Activated T-helper 1 cell treated with Interleukin-2 at 50 U/mL for 16 hours (primary cell): ENCODE measurements around the gene TIAM1.

Experiments used
- DNase-seq: peaks from one replicate; pipeline ENCODE4 v3.0.0-alpha.2; 2020; ENCODE audit warnings: low read depth

The TIAM1 gene

GRCh38 chr21:31164713-31165694 is 179.1 kb downstream of the TIAM1 start:
- DNase-seq, result no peak

DNA sequence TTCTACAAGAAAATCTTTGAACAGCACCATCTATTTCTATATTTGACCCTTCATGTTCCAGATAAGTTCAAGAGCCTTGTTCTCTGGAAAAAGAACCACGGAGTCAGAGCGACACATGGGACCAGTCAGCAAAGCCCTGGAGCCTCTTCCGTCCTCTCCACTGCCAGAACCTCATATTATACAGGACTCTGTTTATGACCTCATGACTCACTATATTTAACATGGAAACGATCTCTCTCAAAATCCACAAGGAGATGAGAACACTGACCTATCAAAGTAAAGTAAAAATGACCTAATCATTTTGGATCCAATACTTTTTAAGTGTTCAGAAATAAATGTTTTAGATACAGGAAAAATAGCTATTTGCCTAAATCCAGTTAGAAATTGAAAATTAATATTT is 181.2 kb downstream of the TIAM1 start:
- DNase-seq, result no peak

- no peak for DNase-seq
Measured at GRCh38 chr21:31162079-31162699, 181.9 kb downstream of the TIAM1 start.

DNA sequence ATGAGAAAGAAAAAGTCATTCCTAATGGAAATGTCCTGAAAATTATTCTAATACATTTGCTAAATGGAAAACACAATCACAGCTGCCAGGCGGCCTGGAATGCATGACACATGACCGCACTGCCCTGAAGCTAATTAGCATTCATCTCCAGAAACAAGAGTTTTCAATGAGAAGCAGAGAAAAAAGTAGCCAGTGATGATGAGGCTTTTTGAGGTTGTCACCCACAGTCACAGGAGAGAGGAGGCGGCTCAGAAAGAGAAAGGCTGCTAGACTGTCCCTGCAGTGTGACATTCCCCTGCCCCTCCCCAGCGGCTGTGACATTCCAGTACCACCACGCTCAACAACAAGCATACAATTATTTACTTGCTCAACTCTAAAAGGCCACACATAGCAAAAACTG is 182.9 kb downstream of the TIAM1 start:
- no peak for DNase-seq

- DNase-seq, result no peak
Measured at GRCh38 chr21:31159808-31160207, 184.3 kb downstream of the TIAM1 start.

- no peak for DNase-seq
Measured at GRCh38 chr21:31158789-31159581, 185.1 kb downstream of the TIAM1 start.

DNA sequence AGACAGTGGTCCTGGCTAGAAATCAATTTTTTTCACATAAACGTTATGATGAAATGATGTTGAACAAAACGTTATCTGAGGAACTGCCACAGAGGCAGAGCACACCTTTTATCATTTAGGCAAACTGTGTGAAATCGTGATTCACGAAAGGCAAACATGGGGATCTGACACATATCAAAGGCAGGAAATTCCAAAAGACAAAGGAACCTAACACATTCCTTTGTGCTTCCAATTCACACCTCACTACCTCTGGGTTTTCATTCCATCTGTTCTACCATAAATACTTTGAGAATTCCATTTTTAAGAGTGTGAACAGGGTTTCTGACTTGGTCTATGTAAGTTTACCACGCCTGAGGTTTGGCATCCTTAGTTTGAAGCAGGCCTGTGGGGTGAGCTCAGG is 186.3 kb downstream of the TIAM1 start:
- DNase-seq, result no peak

GRCh38 chr21:31156662-31157061 is 187.4 kb downstream of the TIAM1 start:
- no peak for DNase-seq

- no peak for DNase-seq
Measured at GRCh38 chr21:31156169-31156568, 187.9 kb downstream of the TIAM1 start.

DNA sequence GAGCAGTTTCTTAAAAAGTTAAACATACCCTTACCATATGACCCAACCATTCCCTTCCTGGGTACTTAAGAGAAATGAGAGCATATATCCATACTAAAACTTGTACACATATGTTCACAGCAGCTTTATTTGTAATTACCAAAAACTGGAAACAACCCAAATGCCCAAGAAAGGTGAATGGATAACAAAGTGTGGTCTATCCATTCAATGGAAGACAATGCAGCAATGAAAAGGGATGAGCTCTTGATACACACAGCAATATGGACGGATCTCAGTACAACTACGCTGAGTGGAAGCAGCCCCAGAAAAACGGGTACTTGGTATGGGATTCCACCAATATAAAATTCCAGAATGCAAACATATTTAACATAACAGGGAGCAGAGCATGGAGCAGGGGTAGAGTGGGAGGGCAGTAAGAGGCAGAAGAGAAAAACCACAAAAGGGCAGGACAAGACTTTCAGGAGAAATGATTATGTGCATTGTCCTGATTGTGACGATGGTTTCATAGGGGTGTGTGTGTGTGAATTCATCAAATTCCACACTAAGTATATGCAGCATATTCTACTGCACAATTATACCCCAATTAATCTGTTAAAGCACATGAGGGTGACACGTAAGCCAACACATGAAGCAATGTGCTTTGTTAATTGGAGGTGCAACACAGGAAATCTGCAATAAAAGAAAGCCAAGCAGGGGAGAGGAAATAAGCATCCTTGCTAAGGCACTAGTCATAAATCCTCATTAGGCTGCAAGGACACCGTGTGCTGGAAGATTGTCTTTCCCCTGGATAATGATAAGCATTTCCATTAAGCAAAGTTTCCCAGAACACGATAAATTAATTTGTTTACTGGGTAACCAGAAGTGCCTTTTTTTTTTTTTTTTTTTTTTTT is 192.7 kb downstream of the TIAM1 start:
- DNase-seq, result no peak

DNA sequence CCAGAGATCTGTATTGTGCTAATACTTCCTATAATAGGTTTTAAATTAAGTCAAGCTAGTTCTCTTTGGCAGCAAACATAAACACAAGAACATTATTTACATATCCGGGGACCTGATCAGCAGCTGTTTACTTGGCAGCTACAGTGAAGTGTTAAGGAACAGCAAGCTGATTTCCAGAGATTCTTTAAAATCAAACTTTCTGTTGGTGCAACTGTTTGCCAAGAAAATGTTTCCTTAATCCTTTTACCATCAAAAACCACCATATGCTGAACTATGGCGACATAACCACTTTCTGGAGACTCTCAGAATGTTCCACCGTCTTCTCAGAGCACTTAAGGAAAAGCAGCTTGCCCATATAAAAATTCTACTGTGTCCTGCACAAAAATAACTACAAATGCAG is 198.8 kb downstream of the TIAM1 start:
- no peak for DNase-seq

GRCh38 chr21:31143036-31143435 is 201.0 kb downstream of the TIAM1 start:
- no peak for DNase-seq

- no peak for DNase-seq
Measured at GRCh38 chr21:31142600-31142999, 201.5 kb downstream of the TIAM1 start.

- no peak for DNase-seq
Measured at GRCh38 chr21:31141389-31142000, 202.6 kb downstream of the TIAM1 start.

GRCh38 chr21:31140676-31141075 is 203.4 kb downstream of the TIAM1 start:
- DNase-seq, result no peak

- no peak for DNase-seq
Measured at GRCh38 chr21:31140025-31140424, 204.0 kb downstream of the TIAM1 start.

GRCh38 chr21:31137960-31138359 is 206.1 kb downstream of the TIAM1 start:
- DNase-seq, result no peak

GRCh38 chr21:31136891-31137290 is 207.2 kb downstream of the TIAM1 start:
- DNase-seq, result no peak

DNA sequence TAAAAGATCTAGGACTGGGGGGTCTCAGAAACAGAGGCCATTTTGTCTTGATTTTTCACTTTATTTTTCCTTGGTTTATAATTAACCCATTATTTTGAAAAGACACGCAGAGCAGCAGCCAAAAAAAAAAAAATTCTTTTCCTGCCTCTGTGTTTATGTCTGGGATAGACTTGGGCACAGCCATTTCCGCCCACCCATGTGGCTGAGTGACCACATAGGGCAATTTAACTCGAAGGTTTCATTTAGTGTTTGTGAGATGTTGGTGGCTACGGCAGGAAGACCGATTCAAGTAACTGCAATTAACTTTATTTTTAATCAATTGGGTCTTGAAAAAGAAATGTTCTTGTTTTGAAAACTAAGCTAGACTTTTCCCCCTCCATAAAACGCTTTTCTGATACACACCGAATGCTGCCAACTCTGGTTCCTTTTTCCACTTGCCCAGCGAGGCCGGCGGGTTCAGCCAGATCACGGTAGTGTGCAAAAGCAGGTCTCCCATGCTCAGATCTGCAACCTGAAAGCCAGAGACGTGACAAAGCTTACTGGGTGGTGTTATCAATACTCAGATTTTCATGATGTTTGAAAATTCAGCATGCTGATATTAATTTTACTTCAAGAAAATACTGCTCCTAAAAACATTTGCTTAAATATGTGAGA is 208.4 kb downstream of the TIAM1 start:
- no peak for DNase-seq

- no peak for DNase-seq
Measured at GRCh38 chr21:31133243-31133830, 210.7 kb downstream of the TIAM1 start.
